HepG2 (cell line): ENCODE data around the gene HPCAL1. TPM values are rescaled to one million over a fixed set of nuclear protein-coding genes. Genes with fewer than 3 reads are reported as not detected.

Experiments used
- ATAC-seq: fragments of 200-7000 bp; cut with Tn5 transposase; 3 replicates; pipeline ENCODE4 v1.9.1; 2020; ENCODE audit warnings: mild to moderate bottlenecking, moderate library complexity
- BruUV-seq: library from RNA; stranded (reverse); fragments of 400-500 nt; replicated peaks from 2 replicates; lab custom pipeline; 2021; lab: Mats Ljungman, UMichigan
- CTCF ChIA-PET: fragments of 300-600 bp; formaldehyde crosslinking; extraction: SDS; loops from one replicate; lab custom pipeline; 2021; ENCODE audit warnings: low total read pairs, inconsistent platforms, low intra/inter-chr PET ratio; lab: Yijun Ruan, JAX
- POLR2A ChIA-PET: fragments of 350-600 bp; sonication (Branson Sonifier 250); formaldehyde crosslinking; loops from one replicate; lab custom pipeline; 2020; ENCODE audit warnings: antibody characterized with exemption, inconsistent platforms; lab: Yijun Ruan, JAX
- DNase-seq: peaks from one replicate; pipeline ENCODE4 v3.0.0-alpha.2; 2015; ENCODE audit warnings: low spot score
- FAIRE-seq: peaks from 3 replicates; lab custom pipeline; 2011; peaks lifted over from hg19 to GRCh38; lab: Jason Lieb, UNC
- H2AFZ ChIP-seq: one replicate; pipeline ENCODE4 v1.6.1; 2011; ENCODE audit warnings: low read length, inconsistent platforms
- H3K27ac ChIP-seq: fragments of 300-600 bp; 3 replicates; pipeline ENCODE4 v1.8.0; 2011; ENCODE audit warnings: mixed run types, mild to moderate bottlenecking, mixed read lengths, low read length, inconsistent platforms; ENCODE audit not compliant: insufficient read depth; ENCODE audit errors: extremely low read length
- H3K27me3 ChIP-seq, 2 experiments: fragments of 200-600 bp in 1 of 2; 2 replicates in 1 of 2; 3 replicates in 1 of 2; pipeline versions ENCODE4 v1.6.0 to v1.8.0; 2011; ENCODE audit warnings: low read length in 2 of 2, mild to moderate bottlenecking in 2 of 2, moderate library complexity in 2 of 2, inconsistent platforms in 1 of 2; ENCODE audit not compliant: insufficient read depth in 2 of 2, control insufficient read depth in 1 of 2
- H3K36me3 ChIP-seq, 2 experiments: fragments of 200-600 bp in 1 of 2; replicated peaks in 1 of 2; 2 replicates in 1 of 2; 3 replicates in 1 of 2; pipeline versions ENCODE4 v1.5.1 to v1.8.0; 2011; ENCODE audit warnings: low read length in 2 of 2, inconsistent platforms in 1 of 2; ENCODE audit not compliant: insufficient read depth in 2 of 2, control insufficient read depth in 1 of 2
- H3K4me1 ChIP-seq: 2 replicates; pipeline ENCODE4 v1.5.1; 2012; ENCODE audit warnings: low read length, inconsistent platforms; ENCODE audit not compliant: insufficient read depth
- H3K4me2 ChIP-seq: 2 replicates; pipeline ENCODE4 v1.6.0; 2011; ENCODE audit warnings: low read depth, low read length, inconsistent platforms
- H3K4me3 ChIP-seq, 3 experiments: fragments of 200-600 bp in 1 of 3; sonication (generic), shearing (Covaris generic) in 1 of 3; replicated peaks in 1 of 3; 2 replicates each; pipeline ENCODE4 v1.5.1; 2011 to 2016; ENCODE audit warnings: low read length in 3 of 3, inconsistent platforms in 2 of 3, low read depth in 2 of 3, mild to moderate bottlenecking in 2 of 3, control low read depth in 1 of 3, mixed read lengths in 1 of 3; ENCODE audit not compliant: insufficient read depth in 1 of 3
- H3K79me2 ChIP-seq: one replicate; pipeline ENCODE4 v1.6.1; 2011; ENCODE audit warnings: low read length, inconsistent platforms; ENCODE audit not compliant: insufficient read depth
- H3K9ac ChIP-seq: 2 replicates; pipeline ENCODE4 v1.6.0; 2011; ENCODE audit warnings: mild to moderate bottlenecking, low read depth, low read length, inconsistent platforms; ENCODE audit not compliant: insufficient read depth
- H3K9me3 ChIP-seq: 2 replicates; pipeline ENCODE4 v1.5.1; 2012; ENCODE audit warnings: mild to moderate bottlenecking, low read length
- H4K20me1 ChIP-seq: 2 replicates; pipeline ENCODE4 v1.6.0; 2011; ENCODE audit warnings: inconsistent platforms, mild to moderate bottlenecking, low read length, moderate library complexity; ENCODE audit not compliant: insufficient read depth
- DNMT1 ChIP-seq: sonication (generic); formaldehyde crosslinking; IDR thresholded peaks from 2 replicates; pipeline ENCODE4 v1.5.1; 2020; ENCODE audit warnings: mild to moderate bottlenecking, missing genetic modification reagents
- MED13 ChIP-seq: sonication (generic); formaldehyde crosslinking; IDR thresholded peaks from 2 replicates; pipeline ENCODE4 v1.5.0; 2020; ENCODE audit warnings: missing genetic modification reagents
- TOPORS ChIP-seq: sonication (generic); formaldehyde crosslinking; IDR thresholded peaks from 2 replicates; pipeline ENCODE4 v1.8.0; 2023; ENCODE audit warnings: mild to moderate bottlenecking, missing genetic modification reagents
- ZC3H13 ChIP-seq: sonication (generic); formaldehyde crosslinking; IDR thresholded peaks from 2 replicates; pipeline ENCODE4 v1.8.1; 2023; ENCODE audit warnings: mild to moderate bottlenecking, missing genetic modification reagents, moderate library complexity
- ZNF121 ChIP-seq: sonication (generic); formaldehyde crosslinking; IDR thresholded peaks from 2 replicates; pipeline ENCODE4 v1.5.0; 2020; ENCODE audit warnings: mild to moderate bottlenecking, missing genetic modification reagents
- ZNF282 ChIP-seq: fragments of 450-650 bp; IDR thresholded peaks from 2 replicates; pipeline ENCODE4 v1.6.1; 2018; ENCODE audit not compliant: partially characterized antibody
- ZNF326 ChIP-seq: sonication (generic); formaldehyde crosslinking; IDR thresholded peaks from 2 replicates; pipeline ENCODE4 v1.4.0; 2020; ENCODE audit warnings: missing genetic modification reagents, borderline replicate concordance
- WGBS: methylation state at CpG from one replicate; pipeline ENCODE4 v1.1.6; 2017; ENCODE audit warnings: low lambda C conversion rate; 5-methylcytosine and 5-hydroxymethylcytosine counted together
- in situ Hi-C: cut with HindIII; loops from 2 replicates; pipeline ENCODE4 v1.10.0; 2017; ENCODE audit warnings: low pct_unique_long_range_greater_than_20kb; ENCODE audit not compliant: extremely low pct_ligation_motif_present
- intact Hi-C: fragments of 100-400 bp; cut with micrococcal nuclease; formaldehyde crosslinking; loops from one replicate; pipeline ENCODE4 v1.10.0; 2022; ENCODE audit not compliant: unreplicated experiment
- polyA plus RNA-seq, 8 experiments: library from polyadenylated mRNA; depleted of rRNA in 3 of 8; stranded (reverse) in 7 of 8; unstranded in 1 of 8; fragments of >200 nt; fragmentation: Illumina TruSeq in 4 of 8; extraction: Trizol in 4 of 8; gene quantifications; 2 replicates each; pipeline versions ENCODE4 v1.2.1 to v1.2.3, GENCODE V29; 2011 to 2016; ENCODE audit warnings: low read depth in 4 of 8, missing spikeins in 1 of 8, mixed read lengths in 1 of 8; ENCODE audit not compliant: insufficient read depth in 1 of 8
- total RNA-seq, 5 experiments: library from RNA; depleted of rRNA; stranded (reverse); fragments of >200 nt; fragmentation: Illumina TruSeq; extraction: Trizol; gene quantifications; 2 replicates each; pipeline ENCODE4 v1.2.3, GENCODE V29; 2016; ENCODE audit warnings: low read depth in 1 of 5
- TF ChIP-seq, protein P1 (sequence below): IDR thresholded peaks from 2 replicates; pipeline ENCODE4 v1.6.1; 2016; ENCODE audit warnings: mild to moderate bottlenecking
- TF ChIP-seq, protein P2 (sequence below): sonication (generic); formaldehyde crosslinking; IDR thresholded peaks from 2 replicates; pipeline ENCODE4 v1.8.0; 2022; ENCODE audit warnings: missing genetic modification reagents, mild to moderate bottlenecking, moderate library complexity, borderline replicate concordance
- TF ChIP-seq, protein P3 (sequence below): sonication (generic); formaldehyde crosslinking; IDR thresholded peaks from 2 replicates; pipeline ENCODE4 v1.4.0; 2020; ENCODE audit warnings: mild to moderate bottlenecking, missing genetic modification reagents
- TF ChIP-seq, protein P4 (sequence below): sonication (generic); formaldehyde crosslinking; IDR thresholded peaks from 2 replicates; pipeline ENCODE4 v1.9.0; 2021; ENCODE audit warnings: missing genetic modification reagents, borderline replicate concordance

The HPCAL1 gene
- total and polyA plus RNA-seq, 2 of the 13 experiments (the other 11 are each of a cell fraction or from before 2014, with no cell fraction given) = 29.5 to 29.9 TPM

DNA sequence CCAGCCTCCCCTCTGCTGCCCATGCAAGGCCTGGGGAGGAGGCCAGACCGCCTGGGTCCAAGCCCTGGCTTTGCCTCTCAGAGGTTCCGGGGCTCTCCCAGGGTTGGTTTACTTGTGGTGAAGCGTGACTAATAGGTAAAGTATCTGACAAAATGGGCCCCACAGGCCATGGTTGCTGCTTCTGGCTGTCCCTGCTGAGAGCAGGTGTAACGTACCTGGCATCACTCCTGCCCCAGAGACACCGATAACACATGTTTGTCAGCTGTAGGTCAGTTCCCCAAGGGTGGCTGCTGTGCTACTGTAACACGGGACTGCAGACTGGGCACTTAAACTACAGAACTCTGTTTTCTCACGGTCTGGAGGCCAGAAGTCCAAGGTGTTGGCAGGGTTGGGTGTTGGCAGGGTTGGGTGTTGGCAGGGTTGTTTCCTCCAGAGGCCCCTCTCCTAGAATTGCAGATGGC, 111.3 kb downstream of the HPCAL1 start:
- Histone ChIP-seq H3K36me3 (peaks cover 2 to 14% of the 10 kb centered on the region in 2 experiments; a peak in 4 of 5 replicates), H3K9ac (no peak overlapping the region), H2AFZ (no peak overlapping the region), H3K4me3 (no peak overlapping the region), H4K20me1 (no peaks in the 10 kb centered on the region; the same call in 1 of the 2 replicates), H3K4me2 (no peak overlapping the region), H3K79me2 (no peaks in the 10 kb centered on the region), H3K27ac (no peak overlapping the region), H3K4me1 (peaks cover 5% of the 10 kb centered on the region), H3K9me3 (no peaks in the 10 kb centered on the region), H3K27me3 (no peaks in the 10 kb centered on the region)
- FAIRE-seq = no peak
- ATAC-seq = no peak
- POLR2A ChIA-PET = no interaction called here
- CTCF ChIA-PET = no interaction called here
- no TSS peak for BruUV-seq
- intact Hi-C loops (no loop called here), in situ Hi-C loops (no loop called here)
- TF ChIP-seq, protein P1, sequence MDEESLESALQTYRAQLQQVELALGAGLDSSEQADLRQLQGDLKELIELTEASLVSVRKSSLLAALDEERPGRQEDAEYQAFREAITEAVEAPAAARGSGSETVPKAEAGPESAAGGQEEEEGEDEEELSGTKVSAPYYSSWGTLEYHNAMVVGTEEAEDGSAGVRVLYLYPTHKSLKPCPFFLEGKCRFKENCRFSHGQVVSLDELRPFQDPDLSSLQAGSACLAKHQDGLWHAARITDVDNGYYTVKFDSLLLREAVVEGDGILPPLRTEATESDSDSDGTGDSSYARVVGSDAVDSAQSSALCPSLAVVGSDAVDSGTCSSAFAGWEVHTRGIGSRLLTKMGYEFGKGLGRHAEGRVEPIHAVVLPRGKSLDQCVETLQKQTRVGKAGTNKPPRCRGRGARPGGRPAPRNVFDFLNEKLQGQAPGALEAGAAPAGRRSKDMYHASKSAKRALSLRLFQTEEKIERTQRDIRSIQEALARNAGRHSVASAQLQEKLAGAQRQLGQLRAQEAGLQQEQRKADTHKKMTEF = no peak
- TF ChIP-seq DNMT1 (CRISPR knock-in tag) (no peak), TOPORS (CRISPR knock-in tag) (no peak), ZC3H13 (no peak)
- 96% methylated on average over 4 of the region's 7 CpGs for WGBS
- no peak for DNase-seq

DNA sequence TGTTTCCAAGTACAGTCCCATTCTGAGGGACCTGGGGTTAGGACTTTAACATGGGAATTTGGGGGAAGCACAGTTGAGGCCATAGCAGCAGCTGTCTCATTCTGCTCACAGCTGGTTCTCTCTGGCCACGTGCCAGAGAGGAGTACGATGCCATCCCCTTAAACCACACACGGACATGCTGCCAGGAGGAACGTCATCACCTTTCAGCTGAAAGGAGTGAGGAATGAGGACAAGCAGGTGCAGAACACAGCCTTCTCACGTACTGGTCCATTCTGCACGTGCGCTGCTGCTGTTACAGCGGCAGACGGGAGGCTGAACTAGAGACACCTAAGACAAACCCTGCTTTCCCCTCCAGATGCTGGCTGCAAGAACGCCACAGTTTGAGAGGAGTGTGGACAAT, 111.9 kb downstream of the HPCAL1 start:
- H2AFZ ChIP-seq = no peak overlapping the region
- no peaks in the 10 kb centered on the region for H3K27me3 ChIP-seq
- no peaks in the 10 kb centered on the region; the same call in 1 of the 2 replicates for H4K20me1 ChIP-seq
- DNase-seq = no peak
- H3K79me2 ChIP-seq = no peaks in the 10 kb centered on the region
- ChIA-PET CTCF (no interaction called here), POLR2A (no interaction called here)
- no peaks in the 10 kb centered on the region for H3K4me1 ChIP-seq
- 93% methylated on average over 10 of the region's 10 CpGs for WGBS
- no TSS peak for BruUV-seq
- H3K4me3 ChIP-seq = no peak overlapping the region
- intact Hi-C loops (no loop called here), in situ Hi-C loops (no loop called here)
- peaks cover 2 to 14% of the 10 kb centered on the region in 2 experiments; a peak in 4 of 5 replicates for H3K36me3 ChIP-seq
- H3K4me2 ChIP-seq = no peak overlapping the region
- FAIRE-seq = no peak
- H3K27ac ChIP-seq = no peak overlapping the region
- H3K9ac ChIP-seq = no peak overlapping the region
- ATAC-seq = no peak
- H3K9me3 ChIP-seq = no peaks in the 10 kb centered on the region
- TF ChIP-seq ZNF326 (no peak), ZNF282 (no peak), MED13 (CRISPR knock-in tag) (no peak), ZNF121 (CRISPR knock-in tag) (no peak)
- TF ChIP-seq, protein P2, sequence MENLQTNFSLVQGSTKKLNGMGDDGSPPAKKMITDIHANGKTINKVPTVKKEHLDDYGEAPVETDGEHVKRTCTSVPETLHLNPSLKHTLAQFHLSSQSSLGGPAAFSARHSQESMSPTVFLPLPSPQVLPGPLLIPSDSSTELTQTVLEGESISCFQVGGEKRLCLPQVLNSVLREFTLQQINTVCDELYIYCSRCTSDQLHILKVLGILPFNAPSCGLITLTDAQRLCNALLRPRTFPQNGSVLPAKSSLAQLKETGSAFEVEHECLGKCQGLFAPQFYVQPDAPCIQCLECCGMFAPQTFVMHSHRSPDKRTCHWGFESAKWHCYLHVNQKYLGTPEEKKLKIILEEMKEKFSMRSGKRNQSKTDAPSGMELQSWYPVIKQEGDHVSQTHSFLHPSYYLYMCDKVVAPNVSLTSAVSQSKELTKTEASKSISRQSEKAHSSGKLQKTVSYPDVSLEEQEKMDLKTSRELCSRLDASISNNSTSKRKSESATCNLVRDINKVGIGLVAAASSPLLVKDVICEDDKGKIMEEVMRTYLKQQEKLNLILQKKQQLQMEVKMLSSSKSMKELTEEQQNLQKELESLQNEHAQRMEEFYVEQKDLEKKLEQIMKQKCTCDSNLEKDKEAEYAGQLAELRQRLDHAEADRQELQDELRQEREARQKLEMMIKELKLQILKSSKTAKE (CRISPR knock-in tag) = no peak
- TF ChIP-seq, protein P3, sequence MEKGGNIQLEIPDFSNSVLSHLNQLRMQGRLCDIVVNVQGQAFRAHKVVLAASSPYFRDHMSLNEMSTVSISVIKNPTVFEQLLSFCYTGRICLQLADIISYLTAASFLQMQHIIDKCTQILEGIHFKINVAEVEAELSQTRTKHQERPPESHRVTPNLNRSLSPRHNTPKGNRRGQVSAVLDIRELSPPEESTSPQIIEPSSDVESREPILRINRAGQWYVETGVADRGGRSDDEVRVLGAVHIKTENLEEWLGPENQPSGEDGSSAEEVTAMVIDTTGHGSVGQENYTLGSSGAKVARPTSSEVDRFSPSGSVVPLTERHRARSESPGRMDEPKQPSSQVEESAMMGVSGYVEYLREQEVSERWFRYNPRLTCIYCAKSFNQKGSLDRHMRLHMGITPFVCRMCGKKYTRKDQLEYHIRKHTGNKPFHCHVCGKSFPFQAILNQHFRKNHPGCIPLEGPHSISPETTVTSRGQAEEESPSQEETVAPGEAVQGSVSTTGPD (CRISPR knock-in tag) = no peak
- TF ChIP-seq, protein P4, sequence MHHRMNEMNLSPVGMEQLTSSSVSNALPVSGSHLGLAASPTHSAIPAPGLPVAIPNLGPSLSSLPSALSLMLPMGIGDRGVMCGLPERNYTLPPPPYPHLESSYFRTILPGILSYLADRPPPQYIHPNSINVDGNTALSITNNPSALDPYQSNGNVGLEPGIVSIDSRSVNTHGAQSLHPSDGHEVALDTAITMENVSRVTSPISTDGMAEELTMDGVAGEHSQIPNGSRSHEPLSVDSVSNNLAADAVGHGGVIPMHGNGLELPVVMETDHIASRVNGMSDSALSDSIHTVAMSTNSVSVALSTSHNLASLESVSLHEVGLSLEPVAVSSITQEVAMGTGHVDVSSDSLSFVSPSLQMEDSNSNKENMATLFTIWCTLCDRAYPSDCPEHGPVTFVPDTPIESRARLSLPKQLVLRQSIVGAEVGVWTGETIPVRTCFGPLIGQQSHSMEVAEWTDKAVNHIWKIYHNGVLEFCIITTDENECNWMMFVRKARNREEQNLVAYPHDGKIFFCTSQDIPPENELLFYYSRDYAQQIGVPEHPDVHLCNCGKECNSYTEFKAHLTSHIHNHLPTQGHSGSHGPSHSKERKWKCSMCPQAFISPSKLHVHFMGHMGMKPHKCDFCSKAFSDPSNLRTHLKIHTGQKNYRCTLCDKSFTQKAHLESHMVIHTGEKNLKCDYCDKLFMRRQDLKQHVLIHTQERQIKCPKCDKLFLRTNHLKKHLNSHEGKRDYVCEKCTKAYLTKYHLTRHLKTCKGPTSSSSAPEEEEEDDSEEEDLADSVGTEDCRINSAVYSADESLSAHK = no peak
